Measurements from ENCODE around the gene KLK8. TPM values are rescaled to one million over a fixed set of nuclear protein-coding genes. Genes with fewer than 3 reads are reported as not detected.
"Not testable (repeated sequence)": the region's sequence is repeated elsewhere in the genome, so short reads cannot be mapped to it uniquely, and the experiment has no call there.

Gene KLK8
- total and polyA plus RNA-seq, 2 experiments from 2014 or later, result not detected

DNA sequence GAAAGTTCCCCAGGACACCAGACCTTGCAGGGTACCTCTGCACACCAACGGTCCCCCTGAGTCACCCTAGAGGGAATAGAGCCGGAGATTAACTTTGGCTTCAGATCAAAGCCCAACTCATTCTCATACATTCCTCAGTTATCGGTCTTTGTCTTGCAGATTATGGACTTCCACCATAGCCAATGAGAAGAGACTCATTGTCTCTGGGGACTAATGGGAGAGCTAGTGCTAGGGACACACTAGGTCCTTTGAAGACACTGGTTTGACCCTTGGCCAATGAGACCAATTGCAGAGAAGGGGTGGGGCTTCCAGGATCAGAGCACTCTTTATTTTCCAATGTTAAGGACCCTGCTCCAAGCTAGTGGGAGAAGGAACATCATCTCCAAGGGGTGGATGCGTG, 23.8 kb downstream of the KLK8 start:
- no peak overlapping the region for H3K4me3 ChIP-seq
- H3K27ac ChIP-seq, result no peak overlapping the region
- H3K9me2 ChIP-seq (ENCODE audit: insufficient read depth), result no peaks in the 10 kb centered on the region
- H4K20me1 ChIP-seq (ENCODE audit: insufficient read depth), result no peaks in the 10 kb centered on the region
- H3K9me3 ChIP-seq (ENCODE audit: low read depth), result no peaks in the 10 kb centered on the region
- in situ Hi-C loops (cut with MboI), result no loop called here
- TF ChIP-seq EZH2 (IDR thresholded peaks at IDR 0.05; ENCODE audit: insufficient read depth, poor library complexity, severe bottlenecking) (no peak), EZH2phosphoT487 (IDR thresholded peaks at IDR 0.05; ENCODE audit: insufficient read depth, low read depth) (no peak)
- H3K27me3 ChIP-seq (replicated peaks; ENCODE audit: insufficient read depth), result no peaks in the 10 kb centered on the region; the same call in none of the 2 replicates
- no peaks in the 10 kb centered on the region for H3K4me1 ChIP-seq (ENCODE audit: insufficient read depth)
- no peak overlapping the region for H3K4me2 ChIP-seq (ENCODE audit: unreplicated experiment)
- H3K79me2 ChIP-seq (ENCODE audit: insufficient read depth), result no peaks in the 10 kb centered on the region
- no peak overlapping the region for H2AFZ ChIP-seq
- no peak for DNase-seq
- no peak overlapping the region for H3K9ac ChIP-seq
- no peaks in the 10 kb centered on the region for H3F3A ChIP-seq (ENCODE audit: insufficient read depth)
- no peaks in the 10 kb centered on the region for H3K36me3 ChIP-seq (ENCODE audit: low read depth)
- WGBS, 2 experiments (ENCODE audit: low coverage in 1 of 2, low lambda C conversion rate in 2 of 2, missing lambda C conversion rate in 2 of 2), result 39 to 47% methylated on average over 4 of the region's 4 CpGs

DNA sequence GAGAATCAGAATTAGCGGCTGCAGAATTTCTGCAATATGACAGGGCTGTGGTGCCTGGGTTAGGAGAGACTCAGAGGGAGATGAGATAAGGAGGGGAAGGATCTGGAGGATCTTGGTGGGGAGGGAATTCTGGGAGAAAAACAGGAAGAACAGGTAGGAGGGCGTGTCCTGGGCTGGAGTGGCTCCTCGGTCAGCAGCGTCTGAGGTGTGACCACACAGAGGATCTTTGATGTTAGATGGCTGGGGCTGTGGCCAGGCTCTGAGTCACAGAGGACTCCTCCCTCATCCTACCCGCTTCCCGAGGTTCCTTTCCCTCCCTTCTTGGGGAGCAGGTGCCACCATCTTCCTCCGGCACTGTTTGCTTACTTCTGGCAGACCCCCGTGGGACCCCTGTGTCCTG, 25.6 kb downstream of the KLK8 start:
- H3K27ac ChIP-seq, result no peak overlapping the region
- no peaks in the 10 kb centered on the region for H3K79me2 ChIP-seq (ENCODE audit: insufficient read depth)
- no peak for DNase-seq

DNA sequence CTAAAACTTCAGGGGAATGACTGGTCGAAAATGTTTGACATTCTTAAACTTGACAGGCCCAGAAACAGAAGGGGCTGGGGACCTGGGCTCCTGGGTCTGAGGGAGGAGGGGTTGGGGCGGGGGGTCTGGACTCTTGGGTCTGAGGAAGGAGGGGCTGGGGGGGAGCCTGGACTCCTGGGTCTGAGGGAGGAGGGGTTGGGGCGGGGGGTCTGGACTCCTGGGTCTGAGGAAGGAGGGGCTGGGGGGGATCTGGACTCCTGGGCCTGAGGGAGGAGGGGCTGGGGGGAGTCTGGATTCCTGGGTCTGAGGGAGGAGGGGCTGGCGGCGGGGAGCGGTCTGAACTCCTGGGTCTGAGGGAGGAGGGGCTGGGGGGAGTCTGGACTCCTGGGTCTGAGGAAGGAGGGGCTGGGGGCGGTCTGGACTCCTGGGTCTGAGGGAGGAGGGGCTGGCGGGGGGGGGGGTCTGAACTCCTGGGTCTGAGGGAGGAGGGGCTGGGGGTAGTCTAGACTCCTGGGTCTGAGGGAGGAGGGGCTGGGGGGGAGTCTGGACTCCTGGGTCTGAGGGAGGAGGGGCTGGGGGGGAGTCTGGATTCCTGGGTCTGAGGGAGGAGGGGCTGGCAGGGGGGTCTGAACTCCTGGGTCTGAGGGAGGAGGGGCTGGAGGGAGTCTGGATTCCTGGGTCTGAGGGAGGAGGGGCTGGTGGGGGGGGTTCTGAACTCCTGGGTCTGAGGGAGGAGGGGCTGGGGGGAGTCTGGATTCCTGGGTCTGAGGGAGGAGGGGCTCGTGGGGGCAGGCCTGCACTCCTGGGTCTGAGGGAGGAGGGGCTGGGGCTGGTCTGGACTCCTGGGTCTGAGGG, 26.5 kb downstream of the KLK8 start:
- TF ChIP-seq EZH2 (IDR thresholded peaks at IDR 0.05; ENCODE audit: insufficient read depth, poor library complexity, severe bottlenecking) (no peak), EZH2phosphoT487 (IDR thresholded peaks at IDR 0.05; ENCODE audit: insufficient read depth, low read depth) (no peak)
- H3F3A ChIP-seq (ENCODE audit: insufficient read depth), result no peaks in the 10 kb centered on the region
- no peak for DNase-seq
- H3K36me3 ChIP-seq (ENCODE audit: low read depth), result no peaks in the 10 kb centered on the region
- H3K27me3 ChIP-seq (replicated peaks; ENCODE audit: insufficient read depth), result no peaks in the 10 kb centered on the region; the same call in 1 of the 2 replicates
- WGBS, 2 experiments (ENCODE audit: low coverage in 1 of 2, low lambda C conversion rate in 2 of 2, missing lambda C conversion rate in 2 of 2), result 0 to 17% methylated on average over 1 to 7 of the region's 9 CpGs
- no peak overlapping the region for H3K9ac ChIP-seq
- no peaks in the 10 kb centered on the region for H4K20me1 ChIP-seq (ENCODE audit: insufficient read depth)
- no peak overlapping the region for H3K4me3 ChIP-seq
- in situ Hi-C loops (cut with MboI), result no loop called here
- no peaks in the 10 kb centered on the region for H3K79me2 ChIP-seq (ENCODE audit: insufficient read depth)
- H2AFZ ChIP-seq, result no peak overlapping the region
- H3K9me3 ChIP-seq (ENCODE audit: low read depth), result no peaks in the 10 kb centered on the region
- H3K4me1 ChIP-seq (ENCODE audit: insufficient read depth), result no peaks in the 10 kb centered on the region
- H3K4me2 ChIP-seq (ENCODE audit: unreplicated experiment), result no peak overlapping the region
- H3K27ac ChIP-seq, result no peak overlapping the region
- no peaks in the 10 kb centered on the region for H3K9me2 ChIP-seq (ENCODE audit: insufficient read depth)

More for the DNA sequence above, 25.6 kb downstream of the KLK8 start:
- no peaks in the 10 kb centered on the region for H3F3A ChIP-seq (ENCODE audit: insufficient read depth)
- no peaks in the 10 kb centered on the region for H3K9me3 ChIP-seq (ENCODE audit: low read depth)
- WGBS, 2 experiments (ENCODE audit: low coverage in 1 of 2, low lambda C conversion rate in 2 of 2, missing lambda C conversion rate in 2 of 2), result 4 to 8% methylated on average over 8 of the region's 8 CpGs
- H3K27me3 ChIP-seq (replicated peaks; ENCODE audit: insufficient read depth), result no peaks in the 10 kb centered on the region; the same call in 1 of the 2 replicates
- H4K20me1 ChIP-seq (ENCODE audit: insufficient read depth), result no peaks in the 10 kb centered on the region
- no peak overlapping the region for H3K9ac ChIP-seq
- H3K9me2 ChIP-seq (ENCODE audit: insufficient read depth), result no peaks in the 10 kb centered on the region
- in situ Hi-C loops (cut with MboI), result no loop called here
- H2AFZ ChIP-seq, result no peak overlapping the region
- H3K4me3 ChIP-seq, result no peak overlapping the region
- no peaks in the 10 kb centered on the region for H3K36me3 ChIP-seq (ENCODE audit: low read depth)
- H3K4me2 ChIP-seq (ENCODE audit: unreplicated experiment), result no peak overlapping the region
- TF ChIP-seq EZH2phosphoT487 (IDR thresholded peaks at IDR 0.05; ENCODE audit: insufficient read depth, low read depth) (no peak), EZH2 (IDR thresholded peaks at IDR 0.05; ENCODE audit: insufficient read depth, poor library complexity, severe bottlenecking) (no peak)
- no peaks in the 10 kb centered on the region for H3K4me1 ChIP-seq (ENCODE audit: insufficient read depth)

DNA sequence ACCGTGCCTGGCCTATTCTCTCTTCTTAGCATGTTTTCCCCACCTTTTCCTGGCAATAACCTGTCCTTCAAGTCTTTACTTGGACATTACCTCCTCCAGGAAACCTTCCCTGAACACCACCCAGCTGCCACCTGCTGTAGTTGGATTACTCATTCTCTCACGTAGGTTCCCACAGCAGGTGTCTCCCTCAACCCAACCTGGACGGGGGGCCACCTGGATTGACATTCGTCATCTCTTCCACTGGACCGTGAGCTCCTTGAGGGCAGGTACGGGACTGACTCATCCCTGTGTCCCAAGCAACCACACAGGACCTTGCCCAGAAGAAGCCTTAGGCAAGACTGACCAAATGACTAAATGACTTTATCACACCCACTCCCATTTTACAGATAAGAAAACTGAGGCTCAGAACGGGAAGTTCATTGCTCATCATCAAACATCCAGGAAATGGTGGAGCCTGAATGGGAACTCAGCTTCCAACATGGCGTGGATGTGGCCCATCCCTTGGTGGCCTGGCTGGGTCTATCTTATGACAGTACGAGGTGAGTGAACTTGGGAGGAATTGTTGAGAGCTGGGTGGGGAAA, 28.5 kb downstream of the KLK8 start:
- in situ Hi-C loops (cut with MboI), result no loop called here
- Histone ChIP-seq H3K4me3 (no peak overlapping the region), H3K27me3 (replicated peaks; ENCODE audit: insufficient read depth) (no peaks in the 10 kb centered on the region; the same call in 1 of the 2 replicates), H2AFZ (no peak overlapping the region), H3K9me3 (ENCODE audit: low read depth) (no peaks in the 10 kb centered on the region), H3K36me3 (ENCODE audit: low read depth) (no peaks in the 10 kb centered on the region), H3K9ac (no peak overlapping the region), H3K79me2 (ENCODE audit: insufficient read depth) (no peaks in the 10 kb centered on the region), H3F3A (ENCODE audit: insufficient read depth) (no peaks in the 10 kb centered on the region), H3K9me2 (ENCODE audit: insufficient read depth) (no peaks in the 10 kb centered on the region), H3K4me1 (ENCODE audit: insufficient read depth) (no peaks in the 10 kb centered on the region), H3K4me2 (ENCODE audit: unreplicated experiment) (no peak overlapping the region), H4K20me1 (ENCODE audit: insufficient read depth) (no peaks in the 10 kb centered on the region), H3K27ac (no peak overlapping the region)
- 32 to 41% methylated on average over 9 of the region's 9 CpGs for WGBS, 2 experiments (ENCODE audit: low coverage in 1 of 2, low lambda C conversion rate in 2 of 2, missing lambda C conversion rate in 2 of 2)
- no peak for DNase-seq
- no peak for TF ChIP-seq EZH2 (IDR thresholded peaks at IDR 0.05; ENCODE audit: insufficient read depth, poor library complexity, severe bottlenecking)

- WGBS, 2 experiments (ENCODE audit: low coverage in 1 of 2, low lambda C conversion rate in 2 of 2, missing lambda C conversion rate in 2 of 2), result 15 to 33% methylated on average over 3 of the region's 3 CpGs
- H3K4me3 ChIP-seq; H2AFZ ChIP-seq; H3K4me2 ChIP-seq (ENCODE audit: unreplicated experiment); H3K36me3 ChIP-seq (ENCODE audit: low read depth); H3K9me3 ChIP-seq (ENCODE audit: low read depth); in situ Hi-C loops (cut with MboI); H4K20me1 ChIP-seq (ENCODE audit: insufficient read depth); H3K4me1 ChIP-seq (ENCODE audit: insufficient read depth); H3K79me2 ChIP-seq (ENCODE audit: insufficient read depth); H3K27me3 ChIP-seq (replicated peaks; ENCODE audit: insufficient read depth); H3K9me2 ChIP-seq (ENCODE audit: insufficient read depth); H3F3A ChIP-seq (ENCODE audit: insufficient read depth); H3K9ac ChIP-seq; H3K27ac ChIP-seq; DNase-seq: not testable (repeated sequence)
These were observed 31.6 kb downstream of the KLK8 start for GRCh38 chr19:50969810-50970209.

Data from GM23248 (cell line).